Astrocyte of the cerebellum (primary cell): ENCODE data around the gene TTLL8.

ENCODE experiments used
- DNase-seq: peaks from one replicate; pipeline ENCODE4 v3.0.0-alpha.2; 2011; ENCODE audit warnings: low read depth
- H3K4me3 ChIP-seq: 2 replicates; pipeline ENCODE4 v1.5.1; 2011; ENCODE audit warnings: mild to moderate bottlenecking, low read depth, low read length, moderate library complexity
- CTCF ChIP-seq: IDR thresholded peaks from 2 replicates; pipeline ENCODE4 v1.5.1; 2012; ENCODE audit warnings: low read length, low read depth, moderate library complexity, mild to moderate bottlenecking; ENCODE audit errors: missing control alignments
- in situ Hi-C: cut with HindIII; loops from 2 replicates; pipeline ENCODE4 v1.10.0; 2017; ENCODE audit warnings: low sequenced_read_pairs

The TTLL8 gene

GRCh38 chr22:50057278-50058060 lies 629 bp downstream of the TTLL8 start:
- DNase-seq = no peak
- in situ Hi-C loops = no loop called here
- H3K4me3 ChIP-seq = no peak overlapping the region
- TF ChIP-seq CTCF = no peak

GRCh38 chr22:50056214-50056972 lies 1.7 kb downstream of the TTLL8 start:
- no peak overlapping the region for H3K4me3 ChIP-seq
- DNase-seq = no peak
- no peak for TF ChIP-seq CTCF
- in situ Hi-C loops = no loop called here

- no peak for TF ChIP-seq CTCF
- no peak overlapping the region for H3K4me3 ChIP-seq
- no peak for DNase-seq
- in situ Hi-C loops = no loop called here
These were observed 4.2 kb downstream of the TTLL8 start for GRCh38 chr22:50053861-50054260.

- no peak for TF ChIP-seq CTCF
- no peak overlapping the region for H3K4me3 ChIP-seq
- in situ Hi-C loops = no loop called here
- DNase-seq = no peak
These were observed 6.2 kb downstream of the TTLL8 start for GRCh38 chr22:50051930-50052329.

GRCh38 chr22:50049299-50050195 lies 8.6 kb downstream of the TTLL8 start:
- TF ChIP-seq CTCF = no peak
- H3K4me3 ChIP-seq = no peak overlapping the region
- no peak for DNase-seq
- in situ Hi-C loops = no loop called here

- DNase-seq = no peak
- no peak overlapping the region for H3K4me3 ChIP-seq
- no peak for TF ChIP-seq CTCF
- in situ Hi-C loops = no loop called here
These were observed 9.3 kb downstream of the TTLL8 start for GRCh38 chr22:50048836-50049235.
